Vagina (tissue), 2 donors: Measurements from ENCODE around the gene HERC2.
"Not testable (repeated sequence)": the region's sequence is repeated elsewhere in the genome, so short reads cannot be mapped to it uniquely, and the experiment has no call there.

ENCODE experiments used
- CTCF ChIP-seq, 3 experiments: fragments of 450-650 bp in 2 of 3; fragments of 200-600 bp in 1 of 3; sonication (generic) in 1 of 3; IDR thresholded peaks; one replicate each; pipeline ENCODE4 v1.5.1; 2017 to 2019; ENCODE audit warnings: antibody characterized with exemption in 3 of 3, mild to moderate bottlenecking in 2 of 3, moderate library complexity in 2 of 3
- POLR2A ChIP-seq, 2 donors: fragments of 450-650 bp; IDR thresholded peaks; one replicate each; pipeline ENCODE4 v1.6.1; 2017; ENCODE audit warnings: antibody characterized with exemption in 2 of 2, mild to moderate bottlenecking in 2 of 2, moderate library complexity in 2 of 2

- not testable (repeated sequence) for TF ChIP-seq CTCF, POLR2A (IDR thresholded peaks at IDR 0.05)
Measured at GRCh38 chr15:28321358-28322078, 461 bp downstream of the HERC2 start.
